Measurements from ENCODE around the gene PNMA6F. TPM values are rescaled to one million over a fixed set of nuclear protein-coding genes. Genes with fewer than 3 reads are reported as not detected.
"Not testable (repeated sequence)": the region's sequence is repeated elsewhere in the genome, so short reads cannot be mapped to it uniquely, and the experiment has no call there.

The PNMA6F gene
- polyA plus RNA-seq, 1 experiment: not detected

DNA sequence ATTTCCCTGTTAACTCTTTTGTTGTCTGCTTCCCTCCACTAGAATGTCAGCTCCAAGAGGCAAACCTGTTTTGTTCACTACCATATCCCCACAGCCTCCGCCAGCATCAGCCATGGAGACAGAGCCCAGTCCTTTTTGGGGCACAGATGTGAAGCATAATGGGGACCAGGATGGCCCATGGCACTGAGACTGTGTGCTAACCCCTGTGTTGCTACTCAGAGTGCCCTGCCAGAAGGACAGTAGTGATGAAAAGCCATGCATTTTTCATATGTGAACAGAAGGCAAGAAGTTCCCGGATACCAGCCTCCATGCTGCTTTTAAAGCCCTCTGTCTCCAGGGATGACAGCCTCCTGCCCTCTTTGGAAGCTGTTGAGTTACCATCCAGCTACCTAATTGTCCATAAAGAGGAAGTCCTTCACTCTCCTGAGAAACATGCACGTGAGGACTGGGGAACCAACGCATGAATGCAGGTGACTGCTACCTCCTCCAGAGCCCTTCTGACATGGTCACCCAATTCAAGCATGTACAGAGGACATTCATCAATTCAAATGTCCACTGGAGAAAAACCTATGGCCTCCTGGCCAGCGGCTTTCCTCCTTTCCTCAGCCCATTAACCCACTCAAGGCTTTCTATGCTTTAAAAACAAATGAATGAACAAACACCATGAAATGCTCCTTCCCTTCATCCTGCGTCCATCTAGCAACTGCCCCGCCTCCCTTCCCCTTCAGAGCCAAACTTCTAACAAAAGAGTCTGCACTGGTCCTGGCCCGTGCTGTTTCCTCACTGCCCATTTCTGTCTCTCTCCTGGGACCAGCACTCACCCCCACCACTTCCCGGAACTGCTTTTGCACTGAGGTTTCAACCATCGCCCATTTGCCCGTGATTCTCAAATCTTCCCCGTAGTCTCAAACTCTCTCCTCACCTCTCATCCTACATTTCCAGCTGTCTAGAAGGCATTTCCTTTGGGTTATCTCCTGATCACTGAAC lies 18.0 kb downstream of the PNMA6F start:
- Histone ChIP-seq H3K27me3 (ENCODE audit: control insufficient read depth, insufficient read depth, low read length) (peaks cover 2% of the 10 kb centered on the region; the same call in 1 of the 2 replicates), H3K4me3 (ENCODE audit: low read depth, low read length) (no peak overlapping the region), H3K36me3 (ENCODE audit: control insufficient read depth, insufficient read depth, low read length) (no peaks in the 10 kb centered on the region)
- CTCF ChIA-PET: no interaction called here
- no peak for DNase-seq (ENCODE audit: low read depth)
- POLR2A ChIA-PET: no interaction called here
- TF ChIP-seq, protein P1, sequence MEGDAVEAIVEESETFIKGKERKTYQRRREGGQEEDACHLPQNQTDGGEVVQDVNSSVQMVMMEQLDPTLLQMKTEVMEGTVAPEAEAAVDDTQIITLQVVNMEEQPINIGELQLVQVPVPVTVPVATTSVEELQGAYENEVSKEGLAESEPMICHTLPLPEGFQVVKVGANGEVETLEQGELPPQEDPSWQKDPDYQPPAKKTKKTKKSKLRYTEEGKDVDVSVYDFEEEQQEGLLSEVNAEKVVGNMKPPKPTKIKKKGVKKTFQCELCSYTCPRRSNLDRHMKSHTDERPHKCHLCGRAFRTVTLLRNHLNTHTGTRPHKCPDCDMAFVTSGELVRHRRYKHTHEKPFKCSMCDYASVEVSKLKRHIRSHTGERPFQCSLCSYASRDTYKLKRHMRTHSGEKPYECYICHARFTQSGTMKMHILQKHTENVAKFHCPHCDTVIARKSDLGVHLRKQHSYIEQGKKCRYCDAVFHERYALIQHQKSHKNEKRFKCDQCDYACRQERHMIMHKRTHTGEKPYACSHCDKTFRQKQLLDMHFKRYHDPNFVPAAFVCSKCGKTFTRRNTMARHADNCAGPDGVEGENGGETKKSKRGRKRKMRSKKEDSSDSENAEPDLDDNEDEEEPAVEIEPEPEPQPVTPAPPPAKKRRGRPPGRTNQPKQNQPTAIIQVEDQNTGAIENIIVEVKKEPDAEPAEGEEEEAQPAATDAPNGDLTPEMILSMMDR (IDR thresholded peaks at IDR 0.05; ENCODE audit: insufficient read depth, low read depth, low read length): no peak

DNA sequence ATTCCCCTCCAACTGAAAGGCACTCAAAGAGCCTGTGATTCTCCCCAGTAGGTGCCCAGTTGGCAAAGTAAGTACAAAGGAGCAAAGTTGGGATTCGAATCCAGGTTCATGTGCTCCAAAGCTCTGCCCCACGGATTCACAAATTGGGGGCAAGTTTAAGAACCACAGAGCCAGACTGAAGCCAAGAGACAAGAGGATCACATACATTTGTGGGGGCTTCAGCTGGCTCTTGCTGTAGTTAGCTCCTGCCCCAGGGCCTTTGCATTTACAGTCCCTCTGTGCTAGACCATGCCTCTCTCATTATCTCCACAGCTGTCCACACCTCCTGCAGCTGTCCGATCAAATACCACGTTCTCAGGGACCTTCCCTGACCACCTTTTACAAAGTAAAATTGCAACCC lies 18.8 kb downstream of the PNMA6F start:
- TF ChIP-seq, protein P1 (IDR thresholded peaks at IDR 0.05; ENCODE audit: insufficient read depth, low read depth, low read length): no peak
- Histone ChIP-seq H3K36me3 (ENCODE audit: control insufficient read depth, insufficient read depth, low read length) (no peaks in the 10 kb centered on the region), H3K27me3 (ENCODE audit: control insufficient read depth, insufficient read depth, low read length) (peaks cover 2% of the 10 kb centered on the region; the same call in 1 of the 2 replicates), H3K4me3 (ENCODE audit: low read depth, low read length) (no peak overlapping the region)
- no peak for DNase-seq (ENCODE audit: low read depth)
- POLR2A ChIA-PET: no interaction called here
- CTCF ChIA-PET: no interaction called here

DNA sequence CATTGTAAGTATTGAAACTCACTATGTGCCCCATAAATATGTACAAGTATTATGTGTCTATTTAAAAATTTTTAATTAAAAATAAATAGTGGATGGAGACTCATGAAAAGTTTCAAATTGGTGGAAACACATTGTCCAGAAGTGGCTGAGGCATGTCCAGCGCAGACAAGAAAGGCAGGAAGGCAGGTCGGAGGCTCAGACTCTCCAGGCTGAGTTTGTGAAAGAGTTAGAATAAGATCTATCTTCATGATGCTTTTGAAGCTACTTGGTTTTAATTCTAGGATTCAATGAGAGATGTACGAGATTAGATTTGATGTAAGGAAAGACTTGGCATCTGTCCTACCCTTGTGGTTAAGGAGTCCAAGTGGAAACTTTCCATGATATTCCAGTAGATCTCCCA lies 19.8 kb downstream of the PNMA6F start:
- DNase-seq (ENCODE audit: low read depth): no peak
- Histone ChIP-seq H3K27me3 (ENCODE audit: control insufficient read depth, insufficient read depth, low read length) (peaks cover 2% of the 10 kb centered on the region; the same call in 1 of the 2 replicates), H3K36me3 (ENCODE audit: control insufficient read depth, insufficient read depth, low read length) (no peaks in the 10 kb centered on the region), H3K4me3 (ENCODE audit: low read depth, low read length) (no peak overlapping the region)
- TF ChIP-seq, protein P1 (IDR thresholded peaks at IDR 0.05; ENCODE audit: insufficient read depth, low read depth, low read length): no peak
- POLR2A ChIA-PET: no interaction called here
- CTCF ChIA-PET: no interaction called here

DNA sequence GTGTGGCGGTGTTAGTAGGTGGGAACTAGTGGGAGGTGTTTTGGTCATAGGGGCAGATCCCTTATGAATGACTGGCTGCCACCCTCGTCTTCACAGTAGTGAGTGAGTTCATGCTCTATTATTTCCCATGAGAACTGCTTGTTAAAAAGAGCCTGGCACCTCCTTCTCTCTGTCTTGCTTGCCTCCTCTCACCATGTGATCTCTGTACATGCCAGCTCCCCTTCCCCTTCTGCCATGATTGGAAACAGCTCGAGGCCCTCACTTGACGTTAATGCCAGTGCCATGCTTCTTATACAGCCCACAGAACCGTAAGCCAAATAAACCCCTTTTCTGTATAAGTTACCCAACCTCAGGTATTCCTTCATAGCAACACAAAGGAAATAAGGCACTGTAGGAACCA lies 21.7 kb downstream of the PNMA6F start:
- ChIA-PET POLR2A (no interaction called here), CTCF (no interaction called here)
- TF ChIP-seq, protein P1 (IDR thresholded peaks at IDR 0.05; ENCODE audit: insufficient read depth, low read depth, low read length): no peak
- Histone ChIP-seq H3K4me3 (ENCODE audit: low read depth, low read length) (no peak overlapping the region), H3K27me3 (ENCODE audit: control insufficient read depth, insufficient read depth, low read length) (peaks cover 2% of the 10 kb centered on the region; the same call in 1 of the 2 replicates), H3K36me3 (ENCODE audit: control insufficient read depth, insufficient read depth, low read length) (no peaks in the 10 kb centered on the region)
- DNase-seq (ENCODE audit: low read depth): no peak

DNA sequence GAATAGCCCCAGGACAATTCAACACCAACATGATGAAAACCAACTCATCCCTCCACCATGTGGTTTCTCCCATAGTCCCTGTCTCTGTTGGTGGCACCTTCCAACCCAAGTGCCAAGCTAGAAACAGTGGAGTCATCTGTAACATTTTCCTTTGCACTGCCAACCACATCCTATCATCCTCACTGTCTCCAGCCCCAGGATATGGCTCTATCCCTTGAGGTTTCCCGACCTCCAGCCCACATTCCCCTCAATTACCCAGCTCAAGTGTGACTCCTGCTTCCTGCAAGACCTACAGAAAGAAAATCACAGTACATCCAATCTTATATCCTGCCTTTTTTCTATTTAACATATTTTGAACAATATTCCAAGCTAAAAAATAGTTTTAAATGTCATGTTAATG lies 24.2 kb downstream of the PNMA6F start:
- H3K27me3 ChIP-seq (ENCODE audit: control insufficient read depth, insufficient read depth, low read length): no peaks in the 10 kb centered on the region
- H3K36me3 ChIP-seq (ENCODE audit: control insufficient read depth, insufficient read depth, low read length): no peaks in the 10 kb centered on the region
- POLR2A ChIA-PET: no interaction called here
- CTCF ChIA-PET: no interaction called here
- TF ChIP-seq, protein P1 (IDR thresholded peaks at IDR 0.05; ENCODE audit: insufficient read depth, low read depth, low read length): no peak
- H3K4me3 ChIP-seq (ENCODE audit: low read depth, low read length): no peak overlapping the region
- no peak for DNase-seq (ENCODE audit: low read depth)

DNA sequence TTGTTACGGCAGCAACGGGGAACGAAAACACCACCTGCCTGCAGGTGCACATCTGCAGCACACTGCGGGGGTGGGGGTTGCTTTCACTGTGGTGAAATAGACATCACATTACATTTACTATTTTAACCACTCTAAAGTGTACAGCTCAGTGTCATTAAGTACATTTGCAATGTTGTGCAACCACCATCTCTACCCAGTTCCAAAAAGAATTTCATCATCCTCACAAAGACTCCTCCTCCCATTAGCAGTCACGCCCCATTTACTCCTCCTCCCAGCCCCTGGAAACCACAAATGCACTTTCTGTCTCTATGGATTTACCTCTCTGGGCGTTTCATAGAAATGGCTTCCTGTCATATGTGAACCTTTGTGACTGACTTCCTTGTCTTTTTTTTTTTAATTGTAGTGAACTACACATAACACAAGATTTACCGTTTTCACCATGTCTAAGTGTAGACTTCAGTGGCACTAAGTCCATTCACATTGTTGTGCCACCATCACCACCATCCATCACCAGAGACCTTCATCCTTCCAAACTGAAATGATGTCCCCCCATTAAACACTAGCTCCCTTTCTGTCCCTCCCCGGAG lies 28.0 kb downstream of the PNMA6F start:
- CTCF ChIA-PET; H3K27me3 ChIP-seq (ENCODE audit: control insufficient read depth, insufficient read depth, low read length); POLR2A ChIA-PET; H3K4me3 ChIP-seq (ENCODE audit: low read depth, low read length); H3K36me3 ChIP-seq (ENCODE audit: control insufficient read depth, insufficient read depth, low read length); DNase-seq (ENCODE audit: low read depth): not testable (repeated sequence)

DNA sequence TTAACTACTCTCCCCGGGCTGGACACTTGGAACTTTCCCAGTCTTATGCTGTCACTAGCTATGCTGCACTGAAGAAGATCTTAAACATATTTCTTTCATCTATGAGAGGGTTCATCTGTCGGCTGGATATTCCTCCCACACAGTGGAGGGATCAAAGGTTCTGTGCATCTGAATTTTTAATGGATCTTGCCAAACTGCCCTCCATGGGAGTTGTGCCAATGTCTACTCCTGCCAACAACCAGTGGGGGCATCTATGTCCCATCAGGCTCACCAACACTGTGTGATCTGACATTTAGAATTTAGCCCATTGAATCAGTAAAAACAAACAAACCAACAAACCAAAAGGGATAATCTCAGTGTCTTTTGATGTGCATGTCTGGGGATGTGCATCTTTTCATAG lies 32.8 kb downstream of the PNMA6F start:
- CTCF ChIA-PET; H3K27me3 ChIP-seq (ENCODE audit: control insufficient read depth, insufficient read depth, low read length); DNase-seq (ENCODE audit: low read depth); H3K4me3 ChIP-seq (ENCODE audit: low read depth, low read length); H3K36me3 ChIP-seq (ENCODE audit: control insufficient read depth, insufficient read depth, low read length); POLR2A ChIA-PET: not testable (repeated sequence)

DNA sequence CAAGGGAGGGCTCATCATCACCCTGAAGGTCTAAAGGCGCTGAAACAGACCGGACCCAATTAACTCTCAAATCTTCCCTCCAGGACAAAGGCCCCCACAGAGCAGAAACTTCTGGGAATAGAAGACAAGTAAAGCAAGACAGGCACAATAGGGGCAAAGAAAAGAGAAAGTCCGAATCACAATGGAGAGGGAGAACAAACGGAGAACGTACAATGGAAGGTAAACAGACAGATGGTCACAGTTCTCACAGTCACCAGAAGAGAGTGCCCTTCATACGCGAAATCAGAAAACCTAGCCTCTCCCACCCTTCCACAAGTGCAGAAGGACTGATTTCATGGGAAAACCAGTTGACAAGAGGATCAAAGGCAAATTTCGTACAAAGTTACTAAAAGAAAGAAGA lies 35.9 kb downstream of the PNMA6F start:
- CTCF ChIA-PET; H3K36me3 ChIP-seq (ENCODE audit: control insufficient read depth, insufficient read depth, low read length); DNase-seq (ENCODE audit: low read depth); H3K4me3 ChIP-seq (ENCODE audit: low read depth, low read length); H3K27me3 ChIP-seq (ENCODE audit: control insufficient read depth, insufficient read depth, low read length); POLR2A ChIA-PET: not testable (repeated sequence)

Measured in BJ (cell line).